SK-N-SH (cell line): ENCODE results near the gene DLX1. TPM values are rescaled to one million over a fixed set of nuclear protein-coding genes. Genes with fewer than 3 reads are reported as not detected.

Experiments used
- CTCF ChIA-PET: fragments of 300-600, 350-600 bp; formaldehyde crosslinking; extraction: SDS; loops from one replicate; lab custom pipeline; 2021; lab: Yijun Ruan, JAX
- POLR2A ChIA-PET: fragments of 350-600 bp; sonication (Branson Sonifier 250); formaldehyde crosslinking; extraction: SDS; loops from one replicate; lab custom pipeline; 2020; ENCODE audit warnings: antibody characterized with exemption, inconsistent platforms; lab: Yijun Ruan, JAX
- DNase-seq: peaks from one replicate; pipeline ENCODE4 v3.0.0; 2012
- H2AFZ ChIP-seq: fragments of 200-600 bp; sonication (generic); 2 replicates; pipeline ENCODE4 v1.8.1; 2016; ENCODE audit warnings: antibody characterized with exemption, mild to moderate bottlenecking, low read depth
- H3F3A ChIP-seq: fragments of 200-600 bp; sonication (generic); replicated peaks from 2 replicates; pipeline ENCODE3; 2016; ENCODE audit warnings: antibody characterized with exemption, mild to moderate bottlenecking; ENCODE audit not compliant: insufficient read depth
- H3K27ac ChIP-seq, 2 experiments: fragments of 200-500 bp in 1 of 2; fragments of 200-600 bp in 1 of 2; sonication (Bioruptor generic) in 1 of 2; sonication (generic), shearing (Covaris generic) in 1 of 2; 2 replicates each; pipeline versions ENCODE4 v1.5.1 to v1.6.1; 2014 to 2016; ENCODE audit warnings: low read depth in 2 of 2, inconsistent platforms in 1 of 2, low read length in 1 of 2, mild to moderate bottlenecking in 1 of 2, mixed read lengths in 1 of 2
- H3K27me3 ChIP-seq: fragments of 200-600 bp; sonication (generic), shearing (Covaris generic); 2 replicates; pipeline ENCODE4 v1.6.1; 2016; ENCODE audit warnings: mixed run types; ENCODE audit not compliant: insufficient read depth
- H3K36me3 ChIP-seq, 2 experiments: fragments of 200-500 bp in 1 of 2; fragments of 200-600 bp in 1 of 2; sonication (Bioruptor generic) in 1 of 2; sonication (generic) in 1 of 2; replicated peaks in 1 of 2; 2 replicates each; pipeline versions ENCODE3 to v1.5.1; 2014 to 2016; ENCODE audit warnings: low read length in 1 of 2, mild to moderate bottlenecking in 1 of 2; ENCODE audit not compliant: insufficient read depth in 2 of 2, control insufficient read depth in 1 of 2
- H3K4me1 ChIP-seq, 2 experiments: fragments of 200-500 bp in 1 of 2; fragments of 200-600 bp in 1 of 2; sonication (Bioruptor generic) in 1 of 2; sonication (generic), shearing (Covaris generic) in 1 of 2; 2 replicates each; pipeline versions ENCODE4 v1.5.1 to v1.6.1; 2014 to 2016; ENCODE audit warnings: low read depth in 1 of 2, low read length in 1 of 2, mixed run types in 1 of 2; ENCODE audit not compliant: insufficient read depth in 2 of 2, control insufficient read depth in 1 of 2
- H3K4me2 ChIP-seq: fragments of 200-600 bp; sonication (generic), shearing (Covaris generic); 2 replicates; pipeline ENCODE4 v1.6.1; 2017; ENCODE audit warnings: mixed run types
- H3K4me3 ChIP-seq, 2 experiments: fragments of 200-500 bp in 1 of 2; fragments of 200-600 bp in 1 of 2; sonication (Bioruptor generic) in 1 of 2; sonication (generic), shearing (Covaris generic) in 1 of 2; 2 replicates each; pipeline versions ENCODE4 v1.5.1 to v1.8.1; 2014 to 2016; ENCODE audit warnings: low read depth in 2 of 2, inconsistent platforms in 1 of 2, low read length in 1 of 2, mild to moderate bottlenecking in 1 of 2, mixed read lengths in 1 of 2, moderate library complexity in 1 of 2
- H3K79me2 ChIP-seq: fragments of 200-600 bp; sonication (generic); 2 replicates; pipeline ENCODE4 v1.8.1; 2017; ENCODE audit warnings: mild to moderate bottlenecking; ENCODE audit not compliant: insufficient read depth
- H3K9ac ChIP-seq: fragments of 200-600 bp; sonication (generic); 2 replicates; pipeline ENCODE4 v1.6.1; 2017; ENCODE audit warnings: mixed run types
- H3K9me2 ChIP-seq: fragments of 200-600 bp; sonication (generic); 2 replicates; pipeline ENCODE4 v1.6.1; 2017; ENCODE audit warnings: mixed run types
- H3K9me3 ChIP-seq: fragments of 200-600 bp; sonication (generic); 2 replicates; pipeline ENCODE4 v1.6.1; 2017; ENCODE audit warnings: mixed run types, mild to moderate bottlenecking, moderate library complexity
- H4K20me1 ChIP-seq: fragments of 200-600 bp; sonication (generic); 2 replicates; pipeline ENCODE4 v1.6.1; 2017; ENCODE audit warnings: mild to moderate bottlenecking, mixed run types; ENCODE audit not compliant: insufficient read depth
- EZH2phosphoT487 ChIP-seq: fragments of 200-600 bp; sonication (generic); IDR thresholded peaks from 2 replicates; pipeline ENCODE4 v1.6.1; 2017; ENCODE audit warnings: low read depth, mixed run types, mild to moderate bottlenecking, antibody characterized with exemption, moderate library complexity, borderline replicate concordance
- GABPA ChIP-seq: IDR thresholded peaks from 2 replicates; pipeline ENCODE4 v1.4.0; 2012; ENCODE audit warnings: low read depth, mild to moderate bottlenecking
- SIN3A ChIP-seq: IDR thresholded peaks from 2 replicates; pipeline ENCODE4 v1.6.1; 2012; ENCODE audit warnings: low read depth, mild to moderate bottlenecking, low read length, moderate library complexity, borderline replicate concordance
- USF2 ChIP-seq: fragments of 150-350 bp; IDR thresholded peaks from 2 replicates; pipeline ENCODE4 v1.6.1; 2017; ENCODE audit warnings: antibody characterized with exemption, low read length, low read depth, borderline replicate concordance
- WGBS: methylation state at CpG from one replicate; pipeline ENCODE4 v1.1.6; 2017; ENCODE audit warnings: low lambda C conversion rate; 5-methylcytosine and 5-hydroxymethylcytosine counted together
- polyA plus RNA-seq, 3 experiments: library from polyadenylated mRNA; depleted of rRNA; stranded (reverse); fragments of >200 nt; gene quantifications; 2 replicates each; pipeline ENCODE4 v1.2.3, GENCODE V29; 2012
- TF ChIP-seq, protein P1 (sequence below): fragments of 200-600 bp; sonication (generic); IDR thresholded peaks from 2 replicates; pipeline ENCODE4 v1.6.1; 2017; ENCODE audit warnings: antibody characterized with exemption, mild to moderate bottlenecking, moderate library complexity

DLX1 gene
- polyA plus RNA-seq, 1 of the 3 experiments (the other 2 are of a cell fraction) = 0.07 TPM

DNA sequence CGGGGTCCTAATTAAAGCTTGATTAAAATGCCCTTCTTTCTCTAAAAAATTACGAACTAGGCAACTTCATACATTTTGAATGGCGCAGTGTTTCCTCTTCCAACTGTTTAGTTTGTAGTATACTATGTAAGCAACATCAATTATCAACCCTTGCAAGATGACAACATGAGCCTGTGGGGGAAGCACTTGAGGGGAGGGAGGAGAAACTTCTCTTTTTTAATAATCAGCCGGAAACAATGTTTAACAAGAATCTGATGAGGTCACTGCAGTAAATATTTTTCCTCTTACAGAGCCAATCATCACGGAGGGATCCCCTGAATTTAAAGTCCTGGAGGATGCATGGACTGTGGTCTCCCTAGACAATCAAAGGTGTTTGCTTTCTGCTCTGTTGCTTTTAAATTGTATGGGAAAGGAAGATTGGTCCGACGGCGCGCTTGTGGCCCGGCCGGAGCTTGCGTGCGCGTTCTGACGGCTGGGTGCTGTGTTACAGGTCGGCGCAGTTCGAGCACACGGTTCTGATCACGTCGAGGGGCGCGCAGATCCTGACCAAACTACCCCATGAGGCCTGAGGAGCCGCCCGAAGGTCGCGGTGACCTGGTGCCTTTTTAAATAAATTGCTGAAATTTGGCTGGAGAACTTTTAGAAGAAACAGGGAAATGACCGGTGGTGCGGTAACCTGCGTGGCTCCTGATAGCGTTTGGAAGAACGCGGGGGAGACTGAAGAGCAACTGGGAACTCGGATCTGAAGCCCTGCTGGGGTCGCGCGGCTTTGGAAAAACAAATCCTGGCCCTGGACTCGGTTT lies 5.3 kb upstream of the DLX1 start:
- 90% methylated on average over 38 of the region's 38 CpGs for WGBS

GRCh38 chr2:172080641-172081220 lies 4.6 kb upstream of the DLX1 start:
- H3K9me2 ChIP-seq = no peaks in the 10 kb centered on the region
- H2AFZ ChIP-seq = no peak overlapping the region
- peaks cover 0 to 10% of the 10 kb centered on the region in 2 experiments; a peak in 1 of 4 replicates for H3K4me1 ChIP-seq
- no peak overlapping the region for H3K4me3 ChIP-seq
- H3K9ac ChIP-seq = no peak overlapping the region
- H3K27ac ChIP-seq = no peak overlapping the region
- no peaks in the 10 kb centered on the region for H3K9me3 ChIP-seq
- no peak for TF ChIP-seq GABPA
- TF ChIP-seq, protein P1, sequence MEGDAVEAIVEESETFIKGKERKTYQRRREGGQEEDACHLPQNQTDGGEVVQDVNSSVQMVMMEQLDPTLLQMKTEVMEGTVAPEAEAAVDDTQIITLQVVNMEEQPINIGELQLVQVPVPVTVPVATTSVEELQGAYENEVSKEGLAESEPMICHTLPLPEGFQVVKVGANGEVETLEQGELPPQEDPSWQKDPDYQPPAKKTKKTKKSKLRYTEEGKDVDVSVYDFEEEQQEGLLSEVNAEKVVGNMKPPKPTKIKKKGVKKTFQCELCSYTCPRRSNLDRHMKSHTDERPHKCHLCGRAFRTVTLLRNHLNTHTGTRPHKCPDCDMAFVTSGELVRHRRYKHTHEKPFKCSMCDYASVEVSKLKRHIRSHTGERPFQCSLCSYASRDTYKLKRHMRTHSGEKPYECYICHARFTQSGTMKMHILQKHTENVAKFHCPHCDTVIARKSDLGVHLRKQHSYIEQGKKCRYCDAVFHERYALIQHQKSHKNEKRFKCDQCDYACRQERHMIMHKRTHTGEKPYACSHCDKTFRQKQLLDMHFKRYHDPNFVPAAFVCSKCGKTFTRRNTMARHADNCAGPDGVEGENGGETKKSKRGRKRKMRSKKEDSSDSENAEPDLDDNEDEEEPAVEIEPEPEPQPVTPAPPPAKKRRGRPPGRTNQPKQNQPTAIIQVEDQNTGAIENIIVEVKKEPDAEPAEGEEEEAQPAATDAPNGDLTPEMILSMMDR = no peak
- no peak for TF ChIP-seq USF2
- ChIA-PET POLR2A (no interaction called here), CTCF (interaction anchor here (1.1 to 2.3 kb wide), 2 partner anchors 8 to 22 kb away, joined by 3 to 9 read pairs; partner anchors contain the start of gene DLX2)
- DNase-seq = peak; percentile 14
- no peak overlapping the region for H3K4me2 ChIP-seq
- H3K27me3 ChIP-seq = peaks cover 33% of the 10 kb centered on the region
- H3F3A ChIP-seq = peaks cover 2% of the 10 kb centered on the region
- WGBS = 94% methylated on average over 25 of the region's 25 CpGs
- H4K20me1 ChIP-seq = no peaks in the 10 kb centered on the region
- no peaks in the 10 kb centered on the region for H3K79me2 ChIP-seq
- H3K36me3 ChIP-seq = no peaks in the 10 kb centered on the region

More for the DNA sequence above, 5.3 kb upstream of the DLX1 start:
- Histone ChIP-seq H3K4me1 (peaks cover 0 to 7% of the 10 kb centered on the region in 2 experiments; a peak in 1 of 4 replicates), H3K9me3 (no peaks in the 10 kb centered on the region), H3K9me2 (no peaks in the 10 kb centered on the region), H3K36me3 (no peaks in the 10 kb centered on the region), H2AFZ (no peak overlapping the region), H4K20me1 (no peaks in the 10 kb centered on the region), H3K9ac (no peak overlapping the region), H3F3A (peaks cover 2% of the 10 kb centered on the region), H3K79me2 (no peaks in the 10 kb centered on the region), H3K27me3 (peaks cover 31% of the 10 kb centered on the region), H3K4me2 (no peak overlapping the region), H3K27ac (no peak overlapping the region), H3K4me3 (no peak overlapping the region)
- TF ChIP-seq SIN3A (no peak), EZH2phosphoT487 (no peak)
- DNase-seq = no peak
- POLR2A ChIA-PET = no interaction called here
- CTCF ChIA-PET = no interaction called here
